ENCODE measurements around the gene KRTAP12-3. TPM values are rescaled to one million over a fixed set of nuclear protein-coding genes. Genes with fewer than 3 reads are reported as not detected.
"Not testable (repeated sequence)": the region's sequence is repeated elsewhere in the genome, so short reads cannot be mapped to it uniquely, and the experiment has no call there.

KRTAP12-3 gene
- total RNA-seq, 1 donor from 2014 or later, result not detected

DNA sequence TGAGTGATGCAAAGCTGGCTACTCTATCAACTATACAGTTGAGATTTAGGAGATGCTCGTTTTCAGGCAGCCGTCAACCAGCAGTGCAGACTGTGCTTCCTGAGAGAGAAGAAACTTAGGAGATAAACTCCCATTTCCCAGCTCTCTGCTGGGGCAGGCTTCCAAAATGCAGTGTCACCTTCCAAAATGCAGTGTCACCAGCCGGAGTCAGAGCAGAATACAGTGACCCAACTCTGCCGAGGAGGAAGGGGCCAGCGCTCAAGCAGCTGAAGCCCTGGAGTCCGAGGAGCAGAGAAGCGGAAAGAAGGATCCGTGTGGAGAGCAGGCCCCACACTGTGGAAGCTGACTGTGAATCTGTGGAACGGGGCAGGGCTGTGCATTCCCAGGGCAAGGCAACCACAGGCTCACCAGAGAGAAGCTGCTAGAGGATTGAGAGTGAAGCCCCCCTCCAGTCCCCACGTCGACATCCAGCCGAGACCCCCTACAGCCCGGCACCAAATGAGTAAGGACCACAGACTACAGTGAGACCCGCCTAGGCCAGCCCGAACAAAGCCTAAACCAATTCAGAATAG lies 24.9 kb downstream of the KRTAP12-3 start:
- no peak for DNase-seq (ENCODE audit: extremely low read depth, low read depth, low spot score)

DNA sequence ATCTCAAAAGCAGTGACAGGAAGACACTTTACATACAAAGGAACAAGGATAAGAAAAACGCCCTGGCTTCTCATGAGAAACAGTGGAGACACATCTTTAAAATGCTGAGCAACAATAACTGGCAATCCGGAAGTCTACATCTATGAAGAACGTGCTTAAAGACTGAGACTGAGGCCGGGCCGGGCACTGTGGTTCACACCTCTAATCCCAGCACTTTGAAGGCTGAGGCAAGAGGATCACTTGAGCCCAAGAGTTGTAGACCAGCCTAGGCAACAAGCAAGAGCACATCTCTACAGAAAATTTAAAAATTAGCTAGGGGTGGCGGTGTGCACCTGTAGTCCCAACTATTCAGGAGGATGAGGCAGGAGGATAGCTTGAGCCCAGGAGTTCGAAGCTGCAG lies 26.3 kb downstream of the KRTAP12-3 start:
- no peak for DNase-seq (ENCODE audit: extremely low read depth, low read depth, low spot score)

DNA sequence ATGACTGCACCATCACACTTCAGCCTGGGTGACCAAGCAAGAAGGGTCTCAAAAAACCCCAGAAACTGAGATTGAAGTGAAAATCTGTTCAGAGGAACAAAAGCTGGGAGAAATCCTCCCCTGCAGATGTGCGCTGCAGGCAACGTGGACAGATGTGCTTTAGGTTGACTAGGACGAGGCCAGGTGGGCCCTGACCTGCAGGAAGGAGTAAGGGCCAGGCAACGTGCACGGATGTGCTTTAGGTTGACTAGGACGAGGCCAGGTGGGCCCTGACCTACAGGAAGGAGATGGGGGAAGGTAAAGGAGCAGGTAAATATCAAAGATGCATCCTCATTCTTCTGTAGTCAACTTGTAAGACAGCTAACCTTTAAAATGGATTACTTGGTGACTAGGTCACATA lies 26.8 kb downstream of the KRTAP12-3 start:
- DNase-seq (ENCODE audit: extremely low read depth, low read depth, low spot score), result no peak

DNA sequence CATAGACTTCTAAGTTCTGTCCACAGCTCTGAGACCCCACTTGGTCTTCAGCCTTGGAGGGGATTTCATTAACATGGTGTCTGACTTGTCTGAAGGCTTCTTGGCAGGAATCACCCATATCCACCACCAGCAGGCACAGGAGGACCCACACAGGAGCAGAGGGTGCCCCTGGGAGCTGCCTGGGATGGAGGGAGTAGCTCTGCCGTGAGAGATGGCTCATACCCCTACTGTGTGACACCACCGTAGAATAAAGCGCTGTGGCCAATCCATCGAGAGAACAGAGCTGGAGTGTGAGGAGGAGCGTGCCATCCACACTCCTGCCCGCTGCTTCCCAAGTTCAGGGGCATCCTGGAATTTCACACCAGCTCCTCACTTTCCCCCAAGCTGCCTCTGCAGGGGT lies 27.3 kb downstream of the KRTAP12-3 start:
- not testable (repeated sequence) for DNase-seq (ENCODE audit: extremely low read depth, low read depth, low spot score)

DNA sequence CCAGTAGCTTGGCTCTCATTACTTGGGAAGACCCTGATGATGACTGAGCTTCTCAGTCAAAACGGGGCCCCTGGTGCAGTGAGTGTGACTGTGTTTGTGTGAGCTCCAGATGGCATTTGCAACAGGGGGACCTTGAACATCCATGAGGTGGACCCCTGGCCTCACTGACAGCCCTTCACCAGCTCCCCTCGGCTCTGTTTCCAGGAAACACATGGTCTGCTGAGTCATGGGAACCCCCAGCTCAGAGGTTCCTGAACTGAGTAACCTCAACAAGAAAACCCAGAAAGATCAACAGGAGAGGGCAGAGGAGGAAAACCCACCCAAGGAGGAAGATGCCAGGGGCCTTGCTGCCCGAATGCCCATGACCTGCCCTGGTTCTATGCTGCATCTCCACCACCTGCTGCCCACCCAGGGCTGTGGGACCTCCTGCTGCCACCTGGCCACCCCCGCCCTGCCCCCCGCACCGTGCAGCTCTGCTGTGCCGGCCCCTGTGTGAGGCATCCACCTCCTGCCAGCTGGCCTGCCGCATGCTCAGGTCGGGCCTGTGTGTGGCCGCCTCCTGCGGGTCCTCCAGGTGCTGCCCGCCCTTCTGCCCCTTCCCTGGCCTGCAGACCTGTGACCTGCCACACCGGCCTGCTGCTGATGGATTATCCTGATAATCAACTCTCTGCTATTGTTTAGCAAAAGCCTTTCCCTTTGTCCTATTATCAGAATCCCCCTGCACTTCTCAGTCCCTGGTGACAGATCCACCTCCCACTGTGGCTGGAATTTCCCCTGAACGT lies 28.5 kb downstream of the KRTAP12-3 start:
- no peak for DNase-seq (ENCODE audit: extremely low read depth, low read depth, low spot score)

DNA sequence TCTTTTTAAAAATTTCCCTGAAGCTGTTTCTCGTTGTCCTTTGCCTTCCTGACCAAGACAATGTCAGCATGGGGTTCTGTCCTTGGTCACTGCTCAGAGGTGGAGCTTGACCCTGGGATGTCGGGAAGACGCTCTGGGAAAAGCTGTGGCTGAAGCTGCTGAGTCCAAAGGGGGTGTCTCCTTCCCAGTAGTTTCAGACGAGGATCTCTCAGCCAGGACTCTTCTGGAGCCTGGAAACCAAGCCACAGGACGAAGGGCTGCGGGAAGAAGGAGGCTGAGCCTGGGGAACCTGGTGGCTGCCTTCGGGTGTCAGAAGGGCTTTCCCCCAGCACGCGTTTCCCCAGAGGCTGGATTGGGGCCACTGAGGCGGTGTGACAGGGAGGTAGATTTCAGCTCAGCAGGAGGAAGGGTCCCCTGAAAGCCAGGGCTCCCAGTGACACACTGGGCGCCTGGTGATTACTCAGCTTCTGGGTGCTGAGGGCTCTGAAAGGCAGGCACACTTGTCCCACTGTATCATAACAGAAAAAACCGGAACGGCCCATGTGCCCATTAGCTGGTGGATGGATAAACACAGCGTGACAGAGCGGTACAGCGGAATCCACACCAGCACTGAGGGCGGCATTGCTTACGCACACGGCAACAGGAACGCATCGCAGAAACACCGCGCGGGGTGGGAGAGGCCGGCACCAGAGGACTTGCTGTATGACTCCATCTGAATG lies 29.3 kb downstream of the KRTAP12-3 start:
- no peak for DNase-seq (ENCODE audit: extremely low read depth, low read depth, low spot score)

DNA sequence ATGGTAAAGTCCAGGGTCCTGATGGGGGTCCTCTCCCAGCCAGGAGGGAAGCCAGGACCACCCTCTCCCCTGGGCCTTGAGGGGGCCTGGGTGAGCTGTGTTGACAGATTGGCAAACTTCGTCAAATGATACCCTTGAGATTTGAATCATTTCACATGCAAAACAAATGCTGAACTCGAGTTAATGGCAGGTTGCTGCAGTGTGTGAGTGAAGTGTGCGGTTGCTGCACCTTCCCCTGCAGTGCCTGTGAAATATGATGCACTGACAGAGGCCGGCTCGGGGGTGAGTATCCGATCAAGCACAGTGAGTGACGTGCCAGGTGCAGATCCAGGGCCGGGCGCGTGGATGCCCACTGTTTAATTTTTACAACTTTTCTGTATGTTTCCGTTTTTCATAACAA lies 29.9 kb downstream of the KRTAP12-3 start:
- no peak for DNase-seq (ENCODE audit: extremely low read depth, low read depth, low spot score)

DNA sequence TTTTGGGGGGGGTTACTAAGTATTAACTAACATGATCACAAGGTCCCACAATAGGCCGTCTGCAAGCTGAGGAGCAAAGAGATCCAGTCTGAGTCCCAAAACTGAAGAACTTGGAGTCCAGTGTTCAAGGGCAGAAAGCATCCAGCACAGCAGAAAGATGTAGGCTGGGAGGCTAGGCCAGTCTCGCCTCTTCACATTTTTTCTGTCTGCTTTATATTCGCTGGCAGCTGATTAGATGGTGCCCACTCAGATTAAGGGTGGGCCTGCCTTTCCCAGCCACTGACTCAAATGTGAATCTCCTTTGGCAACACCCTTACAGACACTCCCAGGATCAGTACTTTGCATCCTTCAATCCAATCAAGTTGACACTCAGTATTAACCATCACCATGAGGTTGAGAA lies 32.0 kb downstream of the KRTAP12-3 start:
- not testable (repeated sequence) for DNase-seq (ENCODE audit: extremely low read depth, low read depth, low spot score)

DNA sequence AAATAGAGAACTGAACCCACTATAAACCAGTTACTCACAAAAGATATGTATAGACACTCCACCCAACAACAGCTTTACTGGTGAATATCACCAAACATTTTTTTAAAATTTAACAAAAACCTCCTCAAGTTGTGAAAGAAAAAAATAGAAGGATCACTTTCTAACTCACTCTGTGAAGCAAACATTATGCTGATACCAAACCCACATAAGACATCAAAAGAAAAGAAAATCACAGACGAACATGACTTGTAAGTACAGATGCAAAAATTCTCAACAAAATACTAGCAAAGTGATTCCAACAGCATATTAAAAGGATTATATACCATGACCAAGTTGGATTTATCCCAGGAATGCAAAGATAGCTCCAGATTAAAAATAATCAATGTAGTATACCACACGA lies 34.0 kb downstream of the KRTAP12-3 start:
- DNase-seq (ENCODE audit: extremely low read depth, low read depth, low spot score), result no peak

DNA sequence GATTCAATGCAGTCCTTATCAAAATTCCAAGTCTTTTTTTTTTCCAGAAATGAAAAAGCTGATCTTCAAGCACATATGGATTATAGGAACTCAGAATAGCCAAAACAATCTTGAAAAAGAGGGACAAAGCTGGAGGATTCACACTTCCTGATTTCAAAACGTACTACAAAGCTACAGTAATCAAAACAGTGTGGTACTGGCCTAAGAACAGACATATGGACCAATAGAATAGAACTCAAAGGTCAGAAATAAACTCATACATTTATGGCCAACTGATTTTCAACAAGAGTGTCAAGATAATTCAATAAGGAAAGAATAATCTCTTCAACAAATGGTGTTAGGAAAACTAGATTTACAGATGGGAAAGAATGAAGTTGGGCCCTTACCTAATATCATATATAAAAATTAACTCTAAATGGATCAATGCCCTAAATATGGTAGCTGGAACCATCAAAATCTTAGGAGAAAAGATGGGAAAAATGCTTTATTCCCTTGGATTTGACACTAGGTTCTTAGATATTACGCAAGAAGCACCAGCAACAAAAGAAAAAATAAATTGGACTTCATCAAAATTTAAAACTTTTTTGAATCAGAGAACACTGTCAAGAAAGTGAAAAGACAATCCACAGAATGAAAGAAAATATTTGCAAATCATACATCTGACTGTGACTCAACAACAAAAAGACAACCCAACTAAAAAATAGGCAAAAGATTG lies 35.2 kb downstream of the KRTAP12-3 start:
- DNase-seq (ENCODE audit: extremely low read depth, low read depth, low spot score), result no peak

DNA sequence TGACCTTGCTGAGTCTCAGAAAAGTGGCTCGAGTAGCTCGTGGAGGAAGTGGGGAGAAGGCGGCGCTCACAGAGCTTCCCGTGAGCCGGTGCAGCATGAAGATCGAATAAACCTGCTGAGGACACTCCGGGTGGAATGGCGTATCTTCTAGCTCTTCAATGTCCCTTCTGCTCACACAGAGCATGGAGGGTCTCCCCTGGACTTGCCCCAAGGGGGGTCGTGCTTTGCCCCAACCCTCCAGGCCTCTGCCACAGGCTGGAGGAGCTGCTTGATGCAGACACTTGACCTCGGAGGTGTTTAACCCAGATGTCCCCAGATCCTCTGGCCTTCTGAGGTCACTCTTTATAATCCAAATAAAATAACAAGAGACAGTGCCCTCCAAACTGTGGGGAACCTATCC lies 37.0 kb downstream of the KRTAP12-3 start:
- no peak for DNase-seq (ENCODE audit: extremely low read depth, low read depth, low spot score)

DNA sequence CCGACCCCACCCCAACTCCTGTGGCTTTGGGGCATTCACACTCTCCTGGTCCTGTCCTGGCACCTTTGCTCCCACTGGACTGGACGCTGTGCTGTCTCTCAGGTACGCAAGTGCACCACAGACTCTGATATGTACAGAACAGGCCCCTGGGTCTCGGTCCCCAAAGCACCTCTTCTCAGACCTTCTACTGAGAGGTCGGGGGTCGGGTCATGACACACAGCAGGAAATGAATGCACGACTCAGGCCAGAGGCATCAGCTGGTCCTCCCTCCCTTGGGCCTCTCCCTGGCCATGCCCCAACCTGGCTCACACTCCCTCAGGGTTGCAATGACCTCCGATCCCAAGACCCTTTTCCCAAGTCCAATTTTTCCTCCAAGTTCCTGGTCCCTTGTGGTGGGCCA lies 37.5 kb downstream of the KRTAP12-3 start:
- no peak for DNase-seq (ENCODE audit: extremely low read depth, low read depth, low spot score)

DNA sequence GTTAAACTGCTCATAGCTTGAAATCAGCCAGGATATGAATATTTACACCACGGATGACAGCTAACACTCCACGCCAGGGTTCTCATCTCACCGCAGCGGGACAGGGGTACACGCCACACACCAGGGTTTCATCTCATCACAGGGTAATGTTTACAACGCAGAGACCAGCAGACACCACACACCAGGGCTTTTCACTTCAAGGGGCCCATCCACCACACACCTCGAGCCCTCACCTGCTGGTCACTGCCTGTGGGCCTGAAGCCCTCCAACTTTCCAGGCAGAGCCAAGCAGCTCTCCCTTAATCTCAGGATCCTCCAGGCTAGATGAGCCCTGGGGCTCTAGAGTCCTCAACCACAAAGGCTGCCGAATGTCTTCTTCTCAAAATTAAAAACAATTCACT lies 37.9 kb downstream of the KRTAP12-3 start:
- DNase-seq (ENCODE audit: extremely low read depth, low read depth, low spot score), result no peak

DNA sequence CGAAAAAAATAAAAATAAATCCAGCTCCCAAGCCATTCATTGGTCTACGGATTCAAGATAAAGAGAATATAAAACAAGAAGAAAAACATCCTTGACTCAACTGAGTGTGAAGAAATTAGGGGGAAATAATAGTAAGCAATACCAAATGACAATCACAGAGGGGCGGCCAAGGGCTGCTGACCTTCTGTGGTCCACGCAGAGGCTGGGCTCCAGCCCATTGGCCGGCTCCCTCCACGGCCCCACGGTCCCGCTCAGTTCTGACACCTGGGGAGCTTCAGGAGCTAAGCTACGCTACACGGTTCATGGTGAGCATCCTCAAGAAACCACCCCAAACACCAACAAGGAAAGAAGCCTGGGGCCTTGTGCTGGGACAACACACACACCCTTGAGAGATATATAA lies 38.8 kb downstream of the KRTAP12-3 start:
- DNase-seq (ENCODE audit: extremely low read depth, low read depth, low spot score), result no peak

DNA sequence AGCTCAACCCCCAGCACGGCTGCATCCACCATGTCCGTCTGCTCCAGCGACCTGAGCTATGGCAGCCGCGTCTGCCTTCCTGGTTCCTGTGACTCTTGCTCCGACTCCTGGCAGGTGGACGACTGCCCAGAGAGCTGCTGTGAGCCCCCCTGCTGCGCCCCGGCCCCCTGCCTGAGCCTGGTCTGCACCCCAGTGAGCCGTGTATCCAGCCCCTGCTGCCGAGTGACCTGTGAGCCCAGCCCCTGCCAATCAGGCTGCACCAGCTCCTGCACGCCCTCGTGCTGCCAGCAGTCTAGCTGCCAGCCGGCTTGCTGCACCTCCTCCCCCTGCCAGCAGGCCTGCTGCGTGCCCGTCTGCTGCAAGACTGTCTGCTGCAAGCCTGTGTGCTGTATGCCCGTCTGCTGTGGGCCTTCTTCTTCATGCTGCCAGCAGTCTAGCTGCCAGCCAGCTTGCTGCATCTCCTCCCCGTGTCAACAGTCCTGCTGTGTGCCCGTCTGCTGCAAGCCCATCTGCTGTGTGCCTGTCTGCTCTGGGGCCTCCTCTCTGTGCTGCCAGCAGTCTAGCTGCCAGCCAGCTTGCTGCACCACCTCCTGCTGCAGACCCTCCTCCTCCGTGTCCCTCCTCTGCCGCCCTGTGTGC lies 39.6 kb downstream of the KRTAP12-3 start, which contains the start of gene KRTAP10-12:
Gene KRTAP10-12, plus strand, starts transcription at position 1 of the 639 bp plus-strand sequence. Its CDS starts 30 bp downstream, at position 31.
- not testable (repeated sequence) for DNase-seq (ENCODE audit: extremely low read depth, low read depth, low spot score)

DNA sequence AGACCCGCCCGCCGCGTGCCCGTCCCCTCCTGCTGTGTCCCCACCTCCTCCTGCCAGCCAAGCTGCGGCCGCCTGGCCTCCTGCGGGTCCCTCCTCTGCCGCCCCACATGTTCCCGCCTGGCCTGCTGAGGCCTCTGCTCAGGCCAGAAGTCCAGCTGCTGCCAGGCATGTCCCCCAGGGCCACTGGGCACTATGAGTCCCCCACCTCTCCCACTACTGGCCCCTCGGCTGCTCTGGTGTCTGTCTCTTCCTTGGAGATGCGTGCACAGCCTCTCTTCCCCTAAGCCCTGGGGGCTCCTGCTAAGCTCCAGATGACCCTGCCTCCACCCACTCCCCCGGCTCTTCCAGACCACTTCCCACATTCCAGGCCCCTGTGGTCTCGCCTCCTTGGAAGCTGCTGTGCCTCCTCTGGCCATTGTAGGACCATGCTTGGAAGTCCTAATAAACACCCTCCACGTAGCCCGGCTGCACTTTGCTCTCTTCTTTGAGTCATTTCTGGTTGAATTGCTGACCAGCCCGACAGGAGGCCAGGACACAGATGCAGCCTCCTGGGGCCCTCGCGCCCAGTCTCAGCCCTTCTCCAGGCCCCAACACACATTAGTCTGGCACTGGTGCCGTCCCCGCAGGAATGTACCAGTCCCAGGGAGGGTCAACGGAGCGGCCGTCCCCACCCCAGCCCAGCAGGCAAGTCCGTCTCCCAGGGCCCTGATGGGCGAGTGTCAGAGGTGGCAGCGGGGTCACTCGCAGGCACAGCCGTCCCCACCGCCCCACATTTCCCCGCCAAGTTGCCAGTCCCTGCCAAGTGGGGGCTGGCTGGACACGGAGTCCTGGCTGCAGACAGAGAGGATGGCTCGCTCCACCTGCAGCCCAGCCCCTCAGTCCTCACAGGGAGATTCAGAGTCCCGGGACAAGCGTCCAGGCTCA lies 40.3 kb downstream of the KRTAP12-3 start:
- DNase-seq (ENCODE audit: extremely low read depth, low read depth, low spot score), result no peak

DNA sequence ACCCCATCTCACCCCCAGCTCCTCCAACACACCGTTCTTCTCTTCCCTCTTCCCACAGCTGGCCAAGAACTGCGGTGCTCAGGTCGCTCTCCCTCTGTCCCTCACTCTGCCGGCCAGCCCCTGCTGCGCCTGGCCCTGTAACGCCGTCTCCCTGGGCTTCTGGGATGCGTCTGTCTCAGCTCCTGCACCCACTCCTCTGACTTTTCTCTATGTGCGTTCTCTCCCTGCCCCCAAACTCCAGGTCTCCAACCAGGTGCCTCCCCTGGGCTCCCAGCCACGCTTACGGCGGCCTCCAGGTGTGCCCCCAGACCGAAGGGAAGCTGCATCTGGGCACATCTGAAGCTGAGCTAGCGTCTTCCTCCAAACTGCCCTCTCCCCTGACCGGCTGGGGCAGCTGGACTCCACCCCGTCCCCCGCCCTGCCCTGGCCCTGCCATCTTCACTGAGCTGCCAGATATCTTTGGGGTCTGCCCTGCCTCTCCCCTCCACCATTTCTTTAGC lies 41.8 kb downstream of the KRTAP12-3 start:
- DNase-seq (ENCODE audit: extremely low read depth, low read depth, low spot score), result no peak

DNA sequence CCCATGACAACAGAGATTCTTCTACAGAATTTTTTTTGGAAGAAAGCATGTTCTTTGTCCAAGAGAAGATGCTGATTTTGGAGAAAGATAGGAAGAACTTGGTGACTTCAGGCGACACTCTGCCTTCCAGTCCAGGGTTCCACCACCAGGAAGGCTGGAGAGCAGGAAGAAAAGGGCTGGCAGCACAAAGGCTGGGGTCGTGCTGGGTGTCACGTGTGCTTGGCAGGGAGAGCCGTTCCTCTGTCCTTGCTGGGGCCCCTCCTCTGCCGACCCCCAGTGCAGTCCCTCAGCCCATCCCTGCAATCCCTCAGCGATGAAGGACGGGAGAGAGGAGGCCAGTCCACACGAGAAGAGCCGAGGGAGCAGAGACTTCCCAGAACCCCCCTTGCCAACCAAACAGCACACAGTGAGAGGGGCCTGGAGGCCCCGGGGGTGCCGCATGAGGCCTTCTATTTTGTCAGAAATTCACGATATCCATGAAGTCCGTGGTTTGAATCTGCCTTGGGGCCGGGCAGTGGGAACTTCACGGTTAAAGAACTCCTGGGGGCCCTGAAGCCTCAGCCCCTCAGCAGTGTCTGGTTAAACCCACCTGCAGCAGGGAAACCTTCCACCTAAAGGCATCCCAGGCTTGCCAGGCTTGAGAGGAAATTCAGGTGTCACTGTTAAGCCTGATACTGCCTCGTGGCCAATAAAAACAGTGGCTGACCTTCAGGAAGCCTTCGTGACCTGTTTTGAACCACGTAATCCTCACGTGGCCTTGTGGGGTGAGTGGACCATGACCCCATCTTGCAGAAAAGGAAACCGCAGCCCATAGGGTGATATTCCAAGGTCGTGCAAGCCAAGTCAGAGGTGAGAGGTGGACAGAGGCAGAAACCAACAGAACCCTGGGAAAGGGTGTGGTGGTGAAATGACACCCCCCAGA lies 42.6 kb downstream of the KRTAP12-3 start:
- no peak for DNase-seq (ENCODE audit: extremely low read depth, low read depth, low spot score)

Data from glomerular endothelial cell (primary cell).